NCI-H1930 (cell line): ENCODE results near the gene EAF2.
"Not testable (repeated sequence)": the region's sequence is repeated elsewhere in the genome, so short reads cannot be mapped to it uniquely, and the experiment has no call there.

ENCODE experiments used
- DNase-seq, 2 experiments: peaks; one replicate each; lab custom pipeline; 2025; lab: John Stamatoyannopoulos, UW

The EAF2 gene

DNA sequence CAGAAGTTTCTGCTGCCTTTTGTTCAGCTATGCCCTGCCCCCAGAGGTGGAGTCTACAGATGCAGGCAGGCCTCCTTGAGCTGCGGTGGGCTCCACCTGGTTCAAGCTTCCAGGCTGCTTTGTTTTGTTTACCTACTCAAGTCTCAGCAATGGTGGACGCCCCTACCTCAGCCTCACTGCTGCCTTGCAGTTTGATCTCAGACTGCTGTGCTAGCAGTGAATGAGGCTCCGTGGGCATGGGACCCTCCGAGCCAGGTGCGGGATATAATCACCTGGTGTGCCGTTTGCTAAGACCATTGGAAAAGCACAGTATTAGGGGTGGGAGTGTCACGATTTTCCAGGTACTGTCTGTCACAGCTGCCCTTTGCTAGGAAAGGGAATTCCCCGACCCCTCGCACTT lies 28.2 kb downstream of the EAF2 start:
- not testable (repeated sequence) for DNase-seq

DNA sequence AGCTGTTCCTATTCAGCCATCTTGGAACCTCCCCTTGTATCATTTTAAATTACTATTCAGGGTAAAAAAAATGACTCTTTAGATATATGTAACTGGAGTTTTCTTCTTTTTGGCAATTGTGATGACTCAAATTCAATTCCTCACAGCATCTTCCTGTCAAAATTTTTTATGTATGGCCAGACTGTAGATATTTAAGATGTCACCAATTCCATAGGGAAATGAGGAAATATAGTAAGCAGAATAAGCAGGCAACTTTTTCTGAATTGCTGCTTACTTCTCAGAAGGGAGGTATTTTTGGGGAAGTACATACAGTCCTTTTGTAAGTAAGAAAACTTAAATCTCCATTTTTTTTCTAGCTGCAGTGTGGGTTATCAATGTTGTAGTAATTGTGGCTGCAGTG lies 28.8 kb downstream of the EAF2 start:
- no peak for DNase-seq

DNA sequence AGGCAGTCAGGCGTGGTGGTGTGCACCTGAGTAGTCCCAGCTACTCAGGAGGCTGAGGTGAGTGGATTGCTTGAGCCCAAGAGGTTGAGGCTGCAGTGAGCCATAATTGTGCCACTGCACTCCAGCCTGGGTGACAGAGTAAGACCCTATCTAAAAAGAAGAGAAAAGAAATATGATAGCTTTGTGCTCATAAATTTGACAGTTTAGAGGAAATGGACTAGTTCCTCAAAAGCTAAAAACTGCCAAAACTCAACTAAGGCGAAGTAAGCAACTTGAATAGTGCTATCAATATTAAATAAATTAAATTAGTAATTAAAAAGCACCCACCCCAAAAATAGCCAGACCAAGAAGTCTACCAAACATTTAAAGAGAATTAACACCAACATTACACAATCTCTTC lies 34.7 kb downstream of the EAF2 start:
- DNase-seq, result no peak

DNA sequence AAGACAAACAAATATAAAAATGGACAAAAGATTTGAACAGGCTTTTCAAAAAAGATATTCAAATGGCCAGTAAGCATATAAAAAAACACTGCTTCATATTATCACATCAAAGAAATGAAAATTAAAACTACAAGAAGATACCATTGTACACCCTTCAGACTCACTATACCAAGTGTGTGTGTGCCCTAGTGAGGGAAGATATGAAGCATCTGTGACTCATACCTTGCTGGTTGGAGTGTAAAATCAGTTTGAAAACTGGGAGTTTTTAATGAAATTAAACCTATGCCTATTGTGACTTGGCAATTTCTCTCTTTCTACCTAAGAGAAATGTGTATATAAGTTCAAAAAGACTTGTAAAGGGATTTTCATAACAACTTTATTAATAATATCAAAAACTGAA lies 35.7 kb downstream of the EAF2 start:
- DNase-seq, result no peak

DNA sequence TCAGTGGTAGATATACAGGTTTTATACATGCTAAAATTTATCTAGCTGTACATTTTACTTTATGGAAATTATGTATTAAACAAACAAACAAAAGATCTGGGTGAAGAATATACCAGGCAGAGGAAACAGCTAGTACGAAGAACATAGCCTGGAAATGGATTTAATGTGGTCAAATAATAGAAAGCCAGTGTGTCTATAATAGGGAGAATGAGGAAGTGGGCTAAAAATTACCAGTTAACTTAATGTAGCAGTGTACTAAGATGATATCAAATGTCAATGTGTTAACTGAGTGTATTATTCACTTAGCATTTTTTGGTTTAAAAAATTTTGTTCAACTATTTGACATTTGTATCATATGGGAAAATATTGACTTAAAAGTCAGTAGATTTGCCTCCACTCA lies 36.4 kb downstream of the EAF2 start:
- DNase-seq, result no peak

DNA sequence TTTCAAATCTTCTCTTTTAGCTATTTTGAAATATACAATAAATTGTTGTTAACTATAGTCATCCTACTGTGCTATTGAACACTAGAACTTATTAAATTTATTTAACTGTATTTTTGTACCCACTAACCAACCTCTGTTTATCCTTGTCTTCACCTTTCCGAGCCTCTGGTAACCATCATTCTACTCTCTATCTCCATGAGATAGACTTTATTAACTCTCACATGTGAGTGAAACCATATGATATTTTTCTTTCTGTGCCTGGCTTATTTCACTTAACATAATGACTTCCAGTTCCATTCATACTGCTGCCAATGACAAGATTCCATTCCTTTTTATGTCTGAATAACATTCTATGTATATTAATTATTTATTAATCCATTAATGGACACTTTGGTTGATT lies 43.4 kb downstream of the EAF2 start:
- no peak for DNase-seq

DNA sequence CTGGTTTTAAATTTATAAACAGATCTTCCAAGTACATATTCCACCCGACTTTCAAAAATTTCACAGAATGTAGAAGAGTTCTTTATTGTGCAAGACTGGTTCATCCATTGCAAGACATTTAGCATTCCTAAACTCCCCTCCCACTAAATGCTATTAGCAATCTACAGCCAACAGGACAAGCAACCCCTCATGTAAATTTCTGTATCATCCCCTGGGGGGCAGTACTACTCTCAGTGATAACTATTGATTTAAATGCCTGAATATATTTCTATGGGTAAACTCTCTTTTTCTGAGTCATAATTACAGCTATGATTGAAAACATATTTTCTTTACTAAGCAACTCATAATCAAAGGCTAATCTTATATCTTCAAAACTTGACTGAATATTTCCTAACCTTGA lies 48.5 kb downstream of the EAF2 start:
- no peak for DNase-seq

DNA sequence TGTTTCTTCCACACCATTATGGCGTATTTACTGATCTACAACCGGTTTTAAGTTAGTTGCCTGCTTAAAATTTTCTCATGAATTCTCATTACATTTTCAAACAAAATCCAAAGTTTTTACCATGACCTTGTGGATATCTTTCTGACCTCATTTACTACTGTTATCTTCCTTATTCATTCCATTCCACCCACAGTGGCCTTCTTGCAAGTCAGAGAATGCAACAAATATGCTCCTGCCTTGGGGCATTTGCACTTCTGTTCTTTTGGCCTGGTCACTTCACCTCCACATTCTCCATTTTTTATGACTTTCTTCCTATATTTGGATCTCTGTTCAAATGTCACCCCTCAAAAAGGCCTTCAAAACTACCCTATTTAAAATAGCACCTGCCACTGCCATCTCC lies 50.4 kb downstream of the EAF2 start:
- DNase-seq, result no peak

DNA sequence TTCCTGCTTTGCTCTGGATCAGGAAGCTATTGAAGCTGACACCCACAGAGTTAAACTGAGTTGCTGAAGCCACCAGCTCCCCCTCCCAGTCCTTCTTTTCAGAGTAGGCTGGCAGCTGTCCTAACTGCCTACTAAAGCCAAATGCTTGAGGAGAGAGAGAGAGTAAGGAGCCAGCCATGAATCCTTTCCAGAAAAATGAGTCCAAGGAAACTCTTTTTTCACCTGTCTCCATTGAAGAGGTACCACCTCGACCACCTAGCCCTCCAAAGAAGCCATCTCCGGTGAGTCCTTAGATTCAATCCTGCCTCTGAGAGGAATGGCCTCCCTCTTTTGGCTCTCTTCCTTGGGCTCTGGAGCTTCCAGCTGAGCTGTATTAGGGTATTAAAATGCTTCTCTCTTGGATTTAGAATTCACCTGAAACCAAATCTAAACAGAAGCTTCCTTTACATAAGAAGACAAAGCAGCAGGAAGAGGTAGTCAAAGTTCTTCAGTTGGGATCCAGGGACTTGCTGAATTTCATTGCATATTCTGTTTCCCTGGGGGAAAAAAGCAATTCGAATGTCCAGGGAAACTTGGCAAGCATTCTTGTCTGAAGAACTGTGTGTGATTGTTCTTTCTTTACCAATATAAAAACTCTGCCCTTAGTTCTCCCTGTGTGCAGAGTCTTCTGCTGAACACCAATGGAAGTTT lies 59.4 kb downstream of the EAF2 start, which contains the start of gene SLC15A2:
Gene SLC15A2, plus strand, starts transcription at position 101 of the 690 bp plus-strand sequence. Its CDS starts 76 bp downstream, at position 177.
- DNase-seq, result no peak

DNA sequence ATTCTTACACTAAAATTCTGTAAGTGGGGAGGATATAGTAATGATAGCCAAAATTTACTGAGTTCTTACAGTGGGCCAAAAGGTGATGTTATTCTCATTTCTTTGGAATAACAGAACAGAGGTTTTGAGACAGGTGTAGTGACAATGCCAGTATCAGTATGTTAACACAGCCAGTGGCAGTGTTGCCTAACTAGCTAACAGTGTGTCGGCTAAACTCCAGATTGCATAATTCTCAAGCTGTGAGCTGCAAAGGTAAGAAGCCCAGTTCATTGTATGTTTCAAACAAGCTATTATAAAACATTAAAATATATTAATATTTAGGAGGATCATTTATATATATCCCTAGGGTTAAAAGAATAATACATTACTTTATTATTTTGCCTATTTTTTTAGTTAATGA lies 60.1 kb downstream of the EAF2 start:
- no peak for DNase-seq

DNA sequence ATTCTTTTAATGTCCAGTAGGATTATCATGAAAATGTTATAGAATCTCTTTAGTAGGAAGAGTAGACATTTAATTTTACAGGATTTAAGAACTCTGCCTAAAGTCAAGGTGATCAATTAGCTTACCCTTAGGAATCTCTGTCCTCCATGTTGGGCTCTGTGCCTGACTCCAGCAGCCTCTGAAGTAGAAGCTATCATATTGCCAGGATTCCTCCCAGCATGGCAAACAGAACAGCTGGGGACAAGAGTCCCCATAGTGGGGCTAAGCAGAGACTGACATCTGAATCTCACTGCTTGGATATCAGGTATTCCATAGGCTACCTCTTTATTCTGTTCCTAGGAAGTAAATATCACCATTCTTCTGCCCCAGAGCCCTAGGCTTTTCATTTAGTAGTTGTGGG lies 60.7 kb downstream of the EAF2 start:
- no peak for DNase-seq

DNA sequence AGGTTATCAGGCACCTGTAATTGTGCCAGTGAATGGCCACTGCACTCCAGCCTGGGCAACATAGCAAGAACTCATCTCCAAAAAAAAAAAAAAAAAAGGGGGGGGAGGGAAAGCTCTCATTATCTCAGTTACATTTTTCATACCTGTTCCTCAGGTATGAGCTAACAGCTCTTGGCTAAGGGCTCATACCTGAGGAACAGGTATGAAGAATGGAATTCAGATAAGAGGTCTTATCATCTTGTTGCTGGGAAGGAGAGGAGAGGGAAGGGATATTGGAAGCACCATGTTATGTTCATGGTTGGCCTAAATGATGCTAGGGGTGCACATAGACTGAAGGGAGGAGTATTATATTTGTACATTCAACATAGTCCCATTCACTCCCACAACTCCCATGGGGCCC lies 61.8 kb downstream of the EAF2 start:
- DNase-seq, result no peak

DNA sequence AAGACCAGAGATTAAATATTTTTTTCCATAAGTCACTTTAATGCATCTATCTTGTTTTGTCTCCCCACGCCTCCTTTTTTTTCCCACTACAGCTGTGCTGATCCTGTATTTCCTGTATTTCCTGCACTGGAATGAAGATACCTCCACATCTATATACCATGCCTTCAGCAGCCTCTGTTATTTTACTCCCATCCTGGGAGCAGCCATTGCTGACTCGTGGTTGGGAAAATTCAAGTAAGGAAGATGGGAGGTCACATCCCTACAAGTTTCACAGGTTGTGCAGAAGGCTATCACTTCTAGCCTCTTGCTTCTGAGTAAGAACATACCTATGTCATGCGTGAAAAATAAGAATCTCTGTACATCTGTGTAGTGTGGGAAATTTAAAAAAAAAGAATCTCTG lies 62.3 kb downstream of the EAF2 start:
- DNase-seq, result no peak

DNA sequence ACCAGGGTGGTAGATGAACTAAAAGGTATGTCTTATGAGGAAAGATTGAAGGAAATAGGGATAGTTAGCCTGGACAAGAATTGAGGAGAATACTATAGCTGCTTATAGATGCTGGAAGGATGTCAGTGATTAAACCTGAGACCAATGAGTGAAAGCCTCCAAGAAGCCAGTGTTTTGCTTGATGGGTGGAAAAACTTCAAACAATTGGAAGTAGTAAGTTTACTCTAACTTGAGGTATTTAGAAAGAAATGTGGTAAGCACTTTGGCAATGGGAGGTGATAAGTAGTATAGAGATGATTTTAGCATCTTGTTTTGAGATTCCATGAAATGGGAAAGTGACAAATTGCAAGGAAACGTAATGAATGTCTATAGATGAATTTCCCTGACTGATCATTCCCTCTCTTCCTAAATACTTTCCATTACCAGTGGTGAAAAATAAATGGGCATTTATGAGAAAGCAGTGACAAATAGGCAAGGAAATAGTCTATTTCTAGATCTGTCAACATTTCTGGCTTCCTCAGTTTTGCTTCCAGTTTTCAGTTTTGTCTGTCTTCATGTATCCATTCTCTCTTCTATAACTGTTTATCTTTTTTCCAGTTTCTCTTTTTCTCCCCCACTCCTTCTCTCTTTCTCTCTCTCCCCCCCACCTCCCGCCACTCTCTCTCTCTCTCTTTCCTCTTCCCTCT lies 78.4 kb downstream of the EAF2 start:
- no peak for DNase-seq

DNA sequence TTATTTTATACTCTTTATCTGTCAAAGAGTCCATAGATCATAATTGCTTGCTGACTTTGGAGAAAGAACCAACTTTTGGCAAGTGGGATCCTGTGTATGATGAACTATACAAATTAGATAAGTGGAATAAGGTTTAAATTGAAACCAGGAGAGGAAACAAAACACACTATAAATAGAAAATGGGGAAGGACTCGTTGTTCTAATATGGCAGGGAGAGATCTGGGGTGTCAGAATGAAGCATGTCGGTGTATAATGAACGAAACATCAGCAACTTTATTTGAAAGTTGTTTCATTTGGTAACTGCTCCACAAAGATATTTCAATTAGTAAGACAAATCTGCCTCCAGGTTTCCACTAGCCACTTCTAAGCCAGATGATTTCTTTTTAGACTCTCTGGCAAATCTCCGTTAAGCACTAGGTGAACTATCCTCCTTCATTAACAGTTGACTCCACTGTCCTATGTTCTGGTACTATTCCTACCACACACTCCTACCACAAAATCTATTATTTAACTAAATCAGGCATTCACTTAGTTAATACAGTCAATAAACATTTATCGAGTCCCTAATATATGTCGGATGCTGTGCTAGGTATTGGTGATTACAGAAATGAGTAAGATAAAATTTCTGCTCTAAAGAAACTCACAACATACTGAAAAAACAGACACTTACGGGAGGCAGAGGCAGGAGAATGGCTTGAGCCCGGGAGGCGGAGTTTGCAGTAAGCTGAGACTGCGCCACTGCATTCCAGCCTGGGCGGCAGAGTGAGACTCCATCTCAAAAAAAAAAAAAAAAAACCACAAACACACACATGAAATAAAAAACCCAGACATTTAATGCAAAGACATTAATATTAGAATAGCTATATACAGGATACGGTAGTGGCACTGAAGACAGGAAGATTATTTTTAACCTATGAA lies 79.3 kb downstream of the EAF2 start:
- DNase-seq, result no peak

DNA sequence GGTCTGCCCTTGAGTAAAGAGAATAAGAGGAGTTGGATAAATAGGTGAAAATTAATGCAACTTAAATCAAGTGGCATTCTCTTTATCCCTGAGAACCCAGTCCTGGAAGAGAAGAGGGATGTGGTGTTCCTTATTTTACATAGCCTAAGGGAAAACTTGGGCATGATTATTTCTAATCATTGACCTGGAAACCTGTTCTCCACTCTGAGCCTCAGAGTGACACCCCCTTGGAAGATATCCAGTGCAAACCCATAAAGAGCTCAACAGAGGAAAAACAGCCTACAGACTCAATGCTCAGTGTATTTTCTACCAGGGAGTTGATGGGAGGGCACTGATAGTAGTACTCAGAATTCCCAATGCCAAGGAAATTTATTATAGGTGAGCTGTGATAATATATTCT lies 81.2 kb downstream of the EAF2 start:
- no peak for DNase-seq

DNA sequence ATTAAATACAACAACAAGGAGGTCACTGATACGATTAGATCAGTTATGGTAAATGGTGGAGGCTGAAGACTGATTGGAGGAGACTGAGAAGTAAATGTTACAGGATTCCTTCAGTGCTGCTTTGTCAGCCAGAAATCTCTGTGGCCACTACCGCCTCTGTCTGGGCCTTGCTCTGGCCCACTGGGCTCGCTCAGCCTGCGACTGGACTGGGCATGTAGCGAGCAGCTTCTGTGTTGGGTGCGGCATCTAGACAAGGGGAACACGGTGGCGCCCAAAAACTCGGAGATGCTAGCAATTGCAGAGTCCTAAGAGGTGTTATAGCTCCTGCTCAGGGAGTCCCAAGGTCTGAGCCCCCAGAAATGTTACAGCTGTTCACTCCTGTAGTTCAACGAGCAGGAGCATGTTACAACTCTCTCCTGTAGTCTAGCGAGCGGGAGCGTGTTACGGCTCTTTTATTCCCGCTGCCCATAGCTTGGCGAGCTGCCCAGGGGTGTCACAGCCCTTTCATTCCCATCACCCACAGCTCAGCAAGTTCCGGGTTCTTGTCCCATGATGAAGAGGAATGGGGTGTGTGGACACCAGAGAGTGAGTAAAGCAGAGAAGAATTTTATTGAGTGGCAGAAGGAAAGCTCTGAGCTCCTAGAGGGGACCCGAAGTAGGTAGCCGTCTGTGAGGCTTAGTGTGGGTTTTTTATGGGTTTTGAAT lies 83.9 kb downstream of the EAF2 start:
- DNase-seq, result no peak

DNA sequence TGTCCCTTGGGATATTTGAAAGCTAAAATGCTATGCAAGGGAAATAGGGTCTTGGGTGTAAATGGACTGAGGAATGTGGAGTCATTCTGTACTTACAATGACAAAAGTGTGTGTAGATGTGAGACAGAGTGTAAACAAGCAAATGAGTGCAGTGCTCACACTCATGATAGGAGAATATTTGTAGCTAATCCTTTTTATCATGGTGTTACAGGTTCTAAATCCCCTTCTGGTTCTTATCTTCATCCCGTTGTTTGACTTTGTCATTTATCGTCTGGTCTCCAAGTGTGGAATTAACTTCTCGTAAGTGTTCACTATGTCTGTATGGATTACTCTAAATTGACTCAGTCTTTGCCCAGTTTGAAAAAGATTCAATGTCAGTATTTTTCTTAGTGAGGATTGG lies 89.7 kb downstream of the EAF2 start:
- DNase-seq, result no peak

DNA sequence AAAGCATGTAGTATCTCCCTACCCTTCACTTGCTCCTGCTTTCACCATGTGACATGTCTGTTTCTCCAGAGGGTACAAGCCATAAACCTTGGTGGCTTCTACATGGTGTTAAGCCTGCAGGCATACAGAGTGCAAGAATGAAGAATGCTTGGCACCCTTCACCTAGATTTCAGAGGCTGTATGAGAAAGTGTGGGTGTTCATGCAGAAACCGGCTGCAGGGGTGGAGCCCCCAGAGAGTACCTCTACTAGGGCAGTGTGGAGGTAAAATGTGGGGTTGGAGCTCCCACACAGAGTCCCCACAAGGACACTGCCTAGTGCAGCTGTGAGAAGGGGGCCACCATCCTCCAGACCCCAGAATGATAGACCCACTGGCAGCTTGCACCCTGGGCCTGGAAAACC lies 91.4 kb downstream of the EAF2 start:
- DNase-seq, result no peak
